MCF 10A (cell line): ENCODE measurements around the gene LGI1. TPM values are rescaled to one million over a fixed set of nuclear protein-coding genes. Genes with fewer than 3 reads are reported as not detected.

Experiments
- BruUV-seq: library from RNA; stranded (reverse); fragments of 400-500 nt; replicated peaks from 2 replicates; lab custom pipeline; 2021; lab: Mats Ljungman, UMichigan
- CTCF ChIA-PET: fragments of 300-600 bp; sonication (Branson Sonifier 250); formaldehyde crosslinking; extraction: SDS; loops from one replicate; lab custom pipeline; 2021; ENCODE audit warnings: antibody characterized with exemption, inconsistent platforms; lab: Yijun Ruan, JAX
- POLR2A ChIA-PET: fragments of 300-600, 350-650 bp; sonication (Branson Sonifier 250); formaldehyde crosslinking; extraction: SDS; loops from one replicate; lab custom pipeline; 2020; ENCODE audit warnings: antibody characterized with exemption, inconsistent platforms; lab: Yijun Ruan, JAX
- DNase-seq: peaks from one replicate; pipeline ENCODE4 v3.0.0-alpha.2; 2018; ENCODE audit not compliant: unreplicated experiment
- H3K27ac Mint-ChIP-seq: one replicate; pipeline ENCODE4 v1.8.0; 2022; ENCODE audit warnings: mild to moderate bottlenecking, low read depth, mixed read lengths; ENCODE audit not compliant: unreplicated experiment
- H3K27me3 Mint-ChIP-seq: one replicate; pipeline ENCODE4 v1.8.0; 2022; ENCODE audit warnings: mixed read lengths; ENCODE audit not compliant: insufficient read depth, unreplicated experiment
- H3K36me3 Mint-ChIP-seq: one replicate; pipeline ENCODE4 v1.8.0; 2022; ENCODE audit warnings: mild to moderate bottlenecking, moderate library complexity, mixed read lengths; ENCODE audit not compliant: insufficient read depth, unreplicated experiment
- H3K4me1 Mint-ChIP-seq: one replicate; pipeline ENCODE4 v1.8.0; 2022; ENCODE audit warnings: mixed read lengths; ENCODE audit not compliant: insufficient read depth, unreplicated experiment
- H3K4me3 Mint-ChIP-seq: one replicate; pipeline ENCODE4 v1.8.0; 2022; ENCODE audit warnings: mild to moderate bottlenecking, moderate library complexity, mixed read lengths; ENCODE audit not compliant: unreplicated experiment
- H3K9me3 Mint-ChIP-seq: one replicate; pipeline ENCODE4 v1.8.0; 2022; ENCODE audit warnings: mixed read lengths; ENCODE audit not compliant: unreplicated experiment
- CTCF ChIP-seq: fragments of 200-600 bp; IDR thresholded peaks from one replicate; pipeline ENCODE4 v1.8.0; 2022; ENCODE audit warnings: antibody characterized with exemption, mild to moderate bottlenecking; ENCODE audit not compliant: unreplicated experiment
- intact Hi-C: fragments of 100-400 bp; cut with micrococcal nuclease; formaldehyde crosslinking; loops from 2 replicates; pipeline ENCODE4 v1.14.1; 2022
- total RNA-seq: library from RNA; stranded (reverse); gene quantifications from 2 replicates; pipeline ENCODE4 v1.2.3, GENCODE V29; 2022

The LGI1 gene
- total RNA-seq, 1 experiment from 2014 or later = not detected

- Mint-ChIP-seq H3K9me3 (no peaks in the 10 kb centered on the region), H3K4me1 (peaks cover 8% of the 10 kb centered on the region), H3K36me3 (no peaks in the 10 kb centered on the region), H3K4me3 (no peak overlapping the region), H3K27ac (no peak overlapping the region), H3K27me3 (peaks cover 9% of the 10 kb centered on the region)
- no peak for DNase-seq
- intact Hi-C loops = no loop called here
- no TSS peak for BruUV-seq
- ChIA-PET CTCF (interaction anchor here (1.1 to 1.3 kb wide), 2 partner anchors 11 to 73 kb away, joined by 4 to 7 read pairs; no protein-coding TSS in a partner anchor), POLR2A (no interaction called here)
- no peak for TF ChIP-seq CTCF
Observed at GRCh38 chr10:93742633-93743349, 14.9 kb upstream of the LGI1 start.

- intact Hi-C loops = loop anchor here (1.0 to 5.0 kb wide), 2 partner anchors 43 to 71 kb away; partner anchors contain the start of gene FRA10AC1
- POLR2A ChIA-PET = interaction anchor here (1.1 to 4.3 kb wide), 3 partner anchors 8 to 70 kb away, joined by 3 to 27 read pairs (median 3); partner anchors contain the start of gene FRA10AC1
- no TSS peak for BruUV-seq
- Mint-ChIP-seq H3K27ac (no peak overlapping the region), H3K9me3 (no peaks in the 10 kb centered on the region), H3K36me3 (no peaks in the 10 kb centered on the region), H3K4me3 (no peak overlapping the region), H3K27me3 (no peaks in the 10 kb centered on the region), H3K4me1 (peaks cover 8% of the 10 kb centered on the region)
- peak; percentile 27 for DNase-seq
- CTCF ChIA-PET = interaction anchor here (0.7 to 2.2 kb wide), 9 partner anchors 9 to 126 kb away, joined by 3 to 8 read pairs (median 3); partner anchors contain the start of gene FRA10AC1
- TF ChIP-seq CTCF = peak; percentile 9
Observed at GRCh38 chr10:93745408-93746065, 12.2 kb upstream of the LGI1 start.

DNA sequence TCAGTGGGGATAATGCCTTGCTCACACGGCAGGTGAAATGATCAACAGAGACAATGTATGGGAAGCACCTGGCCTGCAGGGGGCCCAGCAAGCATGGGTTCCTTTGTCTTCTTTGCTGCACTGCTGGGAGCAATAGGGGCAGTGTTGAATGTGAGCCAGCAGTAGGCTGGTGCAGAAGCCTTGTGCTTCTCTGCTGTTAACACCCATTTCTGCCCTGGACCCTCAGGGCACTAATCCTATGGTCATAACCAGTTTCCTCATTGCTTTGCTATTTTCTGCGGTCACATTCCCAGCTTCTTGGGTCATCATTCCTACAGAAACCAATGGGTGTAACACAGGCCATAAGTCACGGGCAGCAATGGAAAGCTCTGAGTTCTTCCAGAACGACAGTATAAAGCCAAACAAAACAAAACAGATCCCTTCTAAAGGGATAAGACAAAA, 10.9 kb upstream of the LGI1 start:
- POLR2A ChIA-PET = interaction anchor here (0.6 to 4.3 kb wide), 7 partner anchors 25 to 619 kb away, joined by 3 to 27 read pairs (median 3); partner anchors contain the start of gene FRA10AC1
- TF ChIP-seq CTCF = peak; percentile 32
- Mint-ChIP-seq H3K36me3 (no peaks in the 10 kb centered on the region), H3K27ac (peak overlapping the region; percentile 13), H3K27me3 (no peaks in the 10 kb centered on the region), H3K4me1 (peaks cover 17% of the 10 kb centered on the region), H3K4me3 (peak overlapping the region; percentile 13), H3K9me3 (no peaks in the 10 kb centered on the region)
- DNase-seq = peak; percentile 96
- intact Hi-C loops = loop anchor here (1.0 to 5.0 kb wide), 2 partner anchors 45 to 69 kb away; partner anchors contain the start of gene FRA10AC1
- no TSS peak for BruUV-seq
- CTCF ChIA-PET = interaction anchor here (0.6 to 1.8 kb wide), 9 partner anchors 14 to 516 kb away, joined by 3 to 9 read pairs (median 3); no protein-coding TSS in a partner anchor
